ENCODE measurements around the gene CRADD. TPM values are rescaled to one million over a fixed set of nuclear protein-coding genes. Genes with fewer than 3 reads are reported as not detected.
A peak's percentile ranks its signal among the peaks of the same experiment; 100 is the strongest.
"Not testable (repeated sequence)": the region's sequence is repeated elsewhere in the genome, so short reads cannot be mapped to it uniquely, and the experiment has no call there.

CRADD gene
- total RNA-seq, 1 donor from 2014 or later, result 8.1 TPM

DNA sequence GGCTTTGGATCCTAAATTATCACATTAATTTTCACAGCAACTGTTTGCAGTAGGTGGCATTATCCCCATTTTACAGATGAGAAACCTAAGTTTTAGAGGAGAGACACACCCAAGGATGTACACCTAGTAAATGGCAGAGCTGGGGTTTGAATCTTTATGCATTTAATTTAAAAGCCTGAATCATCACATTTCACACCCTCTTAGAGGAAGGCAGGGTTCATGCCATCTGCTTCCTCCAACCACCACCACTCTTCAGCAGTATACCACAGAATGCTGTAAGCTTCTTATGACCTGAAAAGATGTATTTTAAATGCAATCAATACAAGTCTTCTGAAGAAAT lies 90.3 kb downstream of the CRADD start:
- Mint-ChIP-seq H3K27me3 (no peaks in the 10 kb centered on the region), H3K27ac (no peak overlapping the region)

DNA sequence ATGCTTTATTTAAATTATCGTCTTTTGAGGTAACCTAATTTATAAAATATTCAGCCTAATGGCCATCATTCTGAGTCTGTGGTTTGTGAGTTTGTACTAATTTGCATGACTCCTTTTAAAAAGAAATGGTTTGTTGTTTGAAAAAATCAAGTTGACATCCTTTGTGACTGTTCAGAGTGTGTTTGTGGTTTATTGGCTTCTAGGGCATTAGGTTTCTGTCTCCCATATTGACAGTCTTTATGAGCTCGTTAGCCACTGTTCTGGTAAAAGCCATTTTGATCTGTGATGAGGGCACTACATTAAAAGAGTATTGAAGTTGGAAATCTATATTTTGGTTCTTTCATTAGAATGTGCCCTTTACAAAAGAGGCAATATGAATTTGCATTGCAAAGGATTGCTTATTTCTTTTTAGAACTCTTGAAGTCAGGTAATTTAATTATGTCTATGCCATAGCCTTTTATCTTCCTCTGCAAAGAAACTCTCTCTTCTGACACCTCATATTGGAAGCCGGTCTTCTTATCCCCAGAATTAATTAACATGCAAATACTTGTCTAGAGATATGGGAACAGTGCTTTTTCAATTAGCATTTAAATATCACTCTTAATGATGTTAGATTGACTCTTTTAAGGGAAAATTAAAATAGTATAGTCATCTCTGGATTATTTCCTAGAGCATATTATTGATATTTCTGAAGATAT lies 95.0 kb downstream of the CRADD start:
- Mint-ChIP-seq H3K4me1 (peaks cover 47% of the 10 kb centered on the region), H3K36me3 (ENCODE audit: low read depth) (peaks cover 14% of the 10 kb centered on the region), H3K9me3 (peaks cover 22% of the 10 kb centered on the region), H3K4me3 (no peak overlapping the region), H3K27ac (no peak overlapping the region), H3K27me3 (no peaks in the 10 kb centered on the region)
- intact Hi-C loops (cut with micrococcal nuclease), result no loop called here
- no peak for DNase-seq

More for the DNA sequence above, 90.3 kb downstream of the CRADD start:
- Mint-ChIP-seq H3K4me1 (peaks cover 42% of the 10 kb centered on the region), H3K36me3 (ENCODE audit: low read depth) (peaks cover 7% of the 10 kb centered on the region), H3K9me3 (peaks cover 8% of the 10 kb centered on the region), H3K4me3 (peak overlapping the region; percentile 31)
- intact Hi-C loops (cut with micrococcal nuclease), result loop anchor here (1.0 to 5.0 kb wide), 6 partner anchors 17 to 334 kb away; partner anchors contain the start of gene SOCS2
- DNase-seq, result peak; percentile 65

DNA sequence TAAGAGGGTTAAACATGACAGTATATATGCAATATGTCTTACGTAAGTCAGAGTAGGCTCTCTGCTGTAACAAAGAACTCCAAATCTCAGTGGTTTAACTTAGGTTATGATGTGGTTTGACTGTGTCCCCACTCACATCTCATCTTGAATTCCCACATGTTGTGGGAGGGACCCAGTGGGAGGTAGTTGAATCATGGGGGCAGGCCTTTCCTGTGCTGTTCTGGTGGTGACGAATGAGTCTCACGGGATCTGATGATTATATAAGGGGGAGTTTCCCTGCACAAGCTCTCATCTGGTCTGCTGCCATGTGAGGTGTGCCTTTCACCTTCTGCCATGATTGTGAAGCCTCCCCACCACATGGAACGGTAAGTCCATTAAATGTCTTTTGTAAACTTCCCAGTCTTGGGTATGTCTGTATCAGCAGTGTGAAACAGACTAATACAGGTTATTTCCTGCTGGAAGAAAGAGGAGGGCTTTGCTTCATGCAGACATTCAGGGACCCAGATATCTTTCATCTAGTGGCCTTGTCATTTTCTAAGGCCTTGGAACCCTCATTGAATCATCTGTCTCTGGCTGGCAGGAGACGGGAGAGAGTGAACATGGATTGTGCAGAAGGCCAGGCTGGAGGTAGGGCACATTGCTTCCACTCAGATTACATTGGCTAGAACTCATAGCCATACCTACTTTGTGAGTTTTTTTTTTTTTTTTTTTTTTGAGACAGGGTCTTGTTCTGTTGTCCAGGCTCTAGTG lies 96.1 kb downstream of the CRADD start:
- Mint-ChIP-seq H3K27me3 (no peaks in the 10 kb centered on the region), H3K4me1 (peaks cover 38% of the 10 kb centered on the region), H3K36me3 (ENCODE audit: low read depth) (peaks cover 14% of the 10 kb centered on the region), H3K27ac (peak overlapping the region; percentile 34), H3K9me3 (peaks cover 22% of the 10 kb centered on the region), H3K4me3 (no peak overlapping the region)
- DNase-seq, result no peak
- intact Hi-C loops (cut with micrococcal nuclease), result loop anchor here (1.0 kb wide), 1 partner anchor 10 kb away; no protein-coding TSS in a partner anchor

DNA sequence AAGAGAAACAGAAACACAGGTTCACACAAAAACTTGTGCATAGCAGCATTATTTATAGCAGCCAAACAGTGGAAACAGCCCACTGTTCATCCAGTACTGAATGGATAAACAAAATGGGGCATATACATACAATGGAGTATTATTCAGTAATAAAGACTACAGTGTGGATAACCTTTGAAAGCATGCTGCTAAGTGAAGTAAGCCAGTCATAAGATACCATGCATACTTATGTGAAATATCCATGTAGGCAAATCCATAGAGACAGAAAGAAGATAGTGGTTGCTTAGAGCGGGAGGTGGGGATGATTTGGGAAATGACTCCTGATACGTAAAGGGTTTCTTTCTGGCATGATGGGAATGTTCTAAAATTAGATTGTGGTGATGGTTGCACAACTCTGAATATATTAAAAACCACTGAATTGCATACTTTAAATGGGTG lies 99.4 kb downstream of the CRADD start:
- Mint-ChIP-seq H3K27ac (no peak overlapping the region), H3K27me3 (no peaks in the 10 kb centered on the region), H3K36me3 (ENCODE audit: low read depth) (peaks cover 13% of the 10 kb centered on the region), H3K9me3 (peaks cover 17% of the 10 kb centered on the region), H3K4me3 (no peak overlapping the region), H3K4me1 (peaks cover 41% of the 10 kb centered on the region)
- no peak for DNase-seq
- intact Hi-C loops (cut with micrococcal nuclease), result no loop called here

DNA sequence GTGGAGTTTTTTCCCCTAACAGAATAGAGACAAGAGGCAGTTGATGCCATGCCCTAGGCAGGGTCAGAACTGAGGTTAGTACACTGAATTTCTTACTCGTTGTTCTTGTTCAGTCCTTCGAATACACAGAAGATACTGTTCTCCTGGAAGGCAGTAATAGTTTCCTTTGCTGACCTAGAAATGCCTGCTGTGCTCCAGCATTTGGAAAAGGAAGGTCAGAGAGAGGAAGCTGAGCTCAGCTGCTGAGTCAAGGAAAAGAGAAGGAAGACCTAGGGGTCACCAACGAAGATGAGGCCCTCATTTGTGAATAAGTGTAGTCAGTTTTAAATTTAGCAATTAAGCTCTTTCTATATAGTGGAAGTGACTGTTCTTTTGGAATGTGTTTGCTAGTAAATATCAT lies 100.1 kb downstream of the CRADD start:
- peaks cover 13% of the 10 kb centered on the region for H3K36me3 Mint-ChIP-seq (ENCODE audit: low read depth)
- peaks cover 34% of the 10 kb centered on the region for H3K4me1 Mint-ChIP-seq
- intact Hi-C loops (cut with micrococcal nuclease), result no loop called here

DNA sequence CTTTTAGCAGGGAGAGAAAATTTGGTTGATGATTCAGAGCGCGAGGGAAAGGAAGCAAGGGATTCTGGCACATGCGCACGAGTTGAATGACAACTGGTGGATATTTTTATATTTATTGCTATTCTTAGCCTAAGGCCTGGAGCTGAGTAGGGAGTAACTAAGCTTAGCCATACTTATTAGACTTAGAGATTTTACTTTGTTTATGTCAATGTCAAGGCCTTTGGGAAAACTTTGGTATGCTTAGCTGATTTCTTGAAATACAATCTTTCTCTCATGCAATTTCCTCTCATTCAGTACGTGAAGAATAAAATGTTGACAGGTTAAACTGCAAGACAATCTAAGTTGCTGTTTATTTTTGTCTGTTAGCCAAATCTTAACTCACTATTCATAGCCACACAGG lies 101.1 kb downstream of the CRADD start:
- no peak overlapping the region for H3K4me3 Mint-ChIP-seq
- H3K27me3 Mint-ChIP-seq, result no peaks in the 10 kb centered on the region
- DNase-seq, result no peak
- intact Hi-C loops (cut with micrococcal nuclease), result no loop called here
- no peak overlapping the region for H3K27ac Mint-ChIP-seq
- peaks cover 9% of the 10 kb centered on the region for H3K36me3 Mint-ChIP-seq (ENCODE audit: low read depth)
- H3K4me1 Mint-ChIP-seq, result peaks cover 29% of the 10 kb centered on the region
- peaks cover 15% of the 10 kb centered on the region for H3K9me3 Mint-ChIP-seq

More for the DNA sequence above, 100.1 kb downstream of the CRADD start:
- H3K27me3 Mint-ChIP-seq, result no peaks in the 10 kb centered on the region
- no peak for DNase-seq
- no peak overlapping the region for H3K27ac Mint-ChIP-seq
- H3K9me3 Mint-ChIP-seq, result peaks cover 18% of the 10 kb centered on the region
- no peak overlapping the region for H3K4me3 Mint-ChIP-seq

GRCh38 chr12:93778766-93779165 lies 101.6 kb downstream of the CRADD start:
- DNase-seq, result no peak
- Mint-ChIP-seq H3K9me3 (peaks cover 12% of the 10 kb centered on the region), H3K36me3 (ENCODE audit: low read depth) (peaks cover 6% of the 10 kb centered on the region), H3K27ac (no peak overlapping the region), H3K27me3 (no peaks in the 10 kb centered on the region), H3K4me3 (no peak overlapping the region), H3K4me1 (peaks cover 28% of the 10 kb centered on the region)
- intact Hi-C loops (cut with micrococcal nuclease), result no loop called here

GRCh38 chr12:93780101-93780641 lies 103.0 kb downstream of the CRADD start:
- intact Hi-C loops (cut with micrococcal nuclease), result loop anchor here (5.0 kb wide), 1 partner anchor 38 kb away; no protein-coding TSS in a partner anchor
- Mint-ChIP-seq H3K27ac (no peak overlapping the region), H3K9me3 (peaks cover 4% of the 10 kb centered on the region), H3K36me3 (ENCODE audit: low read depth) (peaks cover 6% of the 10 kb centered on the region), H3K27me3 (no peaks in the 10 kb centered on the region), H3K4me3 (no peak overlapping the region), H3K4me1 (peaks cover 36% of the 10 kb centered on the region)
- DNase-seq, result no peak

DNA sequence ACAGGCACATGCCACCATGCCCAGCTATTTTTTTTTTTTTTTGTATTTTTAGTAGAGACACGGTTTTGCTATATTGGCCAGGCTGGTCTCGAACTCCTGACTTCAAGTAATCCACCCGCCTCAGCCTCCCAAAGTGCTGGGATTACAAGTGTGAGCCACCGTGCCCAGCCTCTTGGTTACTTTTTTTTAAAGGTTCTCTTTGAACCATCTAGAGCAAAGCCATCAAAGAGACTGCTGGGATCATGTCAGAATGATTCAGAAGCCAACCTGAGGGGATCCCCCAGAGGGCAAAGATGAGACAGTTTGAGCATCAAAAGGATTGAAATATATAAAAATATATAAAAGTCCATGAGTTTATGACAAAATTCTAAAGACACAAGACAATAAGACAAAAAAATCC lies 103.7 kb downstream of the CRADD start:
- H3K9me3 Mint-ChIP-seq, DNase-seq, H3K27ac Mint-ChIP-seq, H3K4me3 Mint-ChIP-seq, H3K27me3 Mint-ChIP-seq: not testable (repeated sequence)
- Mint-ChIP-seq H3K36me3 (ENCODE audit: low read depth) (peaks cover 12% of the 10 kb centered on the region), H3K4me1 (peaks cover 41% of the 10 kb centered on the region)
- intact Hi-C loops (cut with micrococcal nuclease), result loop anchor here (5.0 kb wide), 1 partner anchor 39 kb away; no protein-coding TSS in a partner anchor

GRCh38 chr12:93781961-93782360 lies 104.8 kb downstream of the CRADD start:
- intact Hi-C loops (cut with micrococcal nuclease), result loop anchor here (5.0 kb wide), 1 partner anchor 40 kb away; no protein-coding TSS in a partner anchor
- Mint-ChIP-seq H3K36me3 (ENCODE audit: low read depth) (peaks cover 12% of the 10 kb centered on the region), H3K4me1 (peaks cover 44% of the 10 kb centered on the region)
- not testable (repeated sequence) for H3K4me3 Mint-ChIP-seq, H3K27me3 Mint-ChIP-seq, DNase-seq, H3K9me3 Mint-ChIP-seq, H3K27ac Mint-ChIP-seq

DNA sequence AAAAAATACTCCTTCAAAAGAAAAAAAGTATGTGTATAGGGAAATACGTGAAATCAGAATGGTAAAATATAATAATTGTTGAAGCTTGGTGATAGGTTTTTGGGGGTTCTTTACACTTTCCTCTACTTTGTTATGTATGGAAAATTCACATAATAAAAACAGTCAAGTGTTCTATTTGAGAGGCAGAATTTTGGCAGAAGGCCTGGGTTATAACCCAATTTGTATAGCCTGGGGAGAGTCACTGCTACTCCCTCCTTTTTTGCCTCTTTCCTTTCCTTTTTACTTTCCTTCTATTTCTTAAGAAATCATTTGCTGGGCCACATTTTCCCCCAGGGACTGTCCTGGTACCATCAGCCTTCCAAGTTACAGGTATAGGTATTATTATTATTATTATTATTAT lies 105.7 kb downstream of the CRADD start:
- intact Hi-C loops (cut with micrococcal nuclease), result loop anchor here (1.0 to 5.0 kb wide), 2 partner anchors 10 to 41 kb away; no protein-coding TSS in a partner anchor
- Mint-ChIP-seq H3K9me3 (peaks cover 6% of the 10 kb centered on the region), H3K4me1 (peaks cover 44% of the 10 kb centered on the region), H3K27ac (no peak overlapping the region), H3K4me3 (no peak overlapping the region), H3K27me3 (no peaks in the 10 kb centered on the region), H3K36me3 (ENCODE audit: low read depth) (peaks cover 12% of the 10 kb centered on the region)
- no peak for DNase-seq

DNA sequence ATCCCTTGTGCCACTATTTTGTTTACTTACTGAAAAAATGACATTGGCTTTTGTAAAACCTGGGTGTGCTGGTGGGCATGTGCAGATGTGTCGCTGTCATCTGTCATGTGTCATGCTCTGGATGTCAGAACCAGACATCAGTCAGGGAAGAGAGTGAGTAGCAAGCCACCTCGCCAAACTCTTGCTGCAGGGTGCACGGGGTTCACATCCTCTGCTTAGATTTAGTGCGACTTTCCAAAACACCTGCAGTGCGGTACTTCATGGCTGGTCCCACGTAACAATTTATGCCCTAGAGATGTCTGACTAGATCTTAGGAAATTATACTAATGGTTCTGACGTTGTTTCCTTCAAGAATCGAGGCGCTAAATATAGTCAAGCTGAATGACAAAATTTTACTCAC lies 106.7 kb downstream of the CRADD start:
- H3K36me3 Mint-ChIP-seq (ENCODE audit: low read depth), result peaks cover 16% of the 10 kb centered on the region
- peak overlapping the region; percentile 88 for H3K27ac Mint-ChIP-seq
- peaks cover 40% of the 10 kb centered on the region for H3K4me1 Mint-ChIP-seq
- intact Hi-C loops (cut with micrococcal nuclease), result loop anchor here (1.0 to 5.0 kb wide), 6 partner anchors 11 to 199 kb away; partner anchors contain the start of gene CRADD
- H3K4me3 Mint-ChIP-seq, result peak overlapping the region; percentile 71
- peak; percentile 82 for DNase-seq
- no peaks in the 10 kb centered on the region for H3K27me3 Mint-ChIP-seq
- peaks cover 12% of the 10 kb centered on the region for H3K9me3 Mint-ChIP-seq

DNA sequence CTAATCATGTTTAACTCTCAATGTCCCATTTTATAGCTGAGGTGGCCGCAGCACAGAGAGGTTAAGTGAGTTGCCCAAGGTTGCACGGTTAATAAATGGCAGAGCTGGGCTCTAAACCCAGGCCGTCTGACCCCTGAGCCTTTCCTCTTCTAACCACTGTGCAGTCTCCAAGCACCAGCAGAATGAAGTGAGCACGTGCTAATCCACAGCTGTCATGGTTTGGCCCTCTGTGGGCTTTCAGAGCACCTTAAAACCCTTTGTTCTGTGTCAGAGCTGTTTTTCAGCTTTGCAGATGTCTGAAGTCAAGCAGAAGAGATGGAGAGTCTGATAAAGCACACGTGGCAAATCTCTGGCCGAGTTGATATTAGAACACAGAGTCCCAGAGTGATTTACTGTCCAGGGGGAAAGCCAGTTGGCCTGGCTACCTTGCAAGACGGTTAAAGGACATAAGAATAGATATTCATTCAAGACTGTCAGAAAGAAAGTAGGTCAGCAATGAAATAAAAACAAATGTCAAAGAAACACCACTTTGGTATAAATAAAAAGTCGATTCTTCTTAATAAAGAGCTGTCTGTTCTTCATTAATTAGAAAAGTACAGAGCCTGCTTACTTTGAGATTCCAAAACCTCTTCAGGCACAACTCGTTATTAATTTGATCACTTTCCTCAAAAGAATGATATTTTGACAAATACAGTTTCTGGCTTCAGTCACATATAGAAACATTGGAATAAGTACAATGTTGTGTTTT lies 107.3 kb downstream of the CRADD start:
- peak; percentile 81 for DNase-seq
- Mint-ChIP-seq H3K4me3 (peak overlapping the region; percentile 71), H3K4me1 (peaks cover 46% of the 10 kb centered on the region), H3K27ac (peak overlapping the region; percentile 88), H3K27me3 (no peaks in the 10 kb centered on the region), H3K36me3 (ENCODE audit: low read depth) (peaks cover 16% of the 10 kb centered on the region), H3K9me3 (peaks cover 17% of the 10 kb centered on the region)
- intact Hi-C loops (cut with micrococcal nuclease), result loop anchor here (1.0 to 5.0 kb wide), 8 partner anchors 18 to 857 kb away; partner anchors contain the start of genes CRADD, EEA1 and SOCS2

Data from activated CD4-positive, alpha-beta T cell treated with anti-CD3 and anti-CD28 coated beads, Interleukin-2, amount 10 ng/mL, durations not matched to agents 24 days and 14 days (primary cell).